HCT116 (cell line): ENCODE results near the gene IFNLR1. TPM values are rescaled to one million over a fixed set of nuclear protein-coding genes. Genes with fewer than 3 reads are reported as not detected.

Experiments
- ATAC-seq: fragments of 200-7000 bp; cut with Tn5 transposase; 2 replicates; pipeline ENCODE4 v1.9.1; 2020; ENCODE audit warnings: mild to moderate bottlenecking, moderate library complexity
- BruUV-seq: library from RNA; stranded (reverse); fragments of 400-500 nt; replicated peaks from 2 replicates; lab custom pipeline; 2021; lab: Mats Ljungman, UMichigan
- CTCF ChIA-PET: fragments of 300-600 bp; sonication (Branson Sonifier 250); formaldehyde crosslinking; loops from one replicate; lab custom pipeline; 2021; ENCODE audit warnings: antibody characterized with exemption; lab: Charles Lee
- POLR2A ChIA-PET: fragments of 300-600, 350-600 bp; sonication (Branson Sonifier 250); formaldehyde crosslinking; loops from one replicate; lab custom pipeline; 2021; ENCODE audit warnings: antibody characterized with exemption; lab: Charles Lee
- RAD21 ChIA-PET, 2 experiments: fragments of 300-600 bp; sonication (Branson Sonifier 250); formaldehyde crosslinking; loops; one replicate each; lab custom pipeline; 2023; ENCODE audit warnings: low total read pairs in 2 of 2; ENCODE audit not compliant: uncharacterized antibody in 2 of 2, unreplicated experiment in 2 of 2, low non-redundant PET in 1 of 2; lab: Charles Lee
- DNase-seq: peaks from one replicate; pipeline ENCODE4 v3.0.0-alpha.2; 2010; ENCODE audit warnings: low read depth, low spot score
- H2AFZ ChIP-seq: fragments of 200-600 bp; shearing (Covaris generic), sonication (generic); 2 replicates; pipeline ENCODE4 v1.6.1; 2017; ENCODE audit warnings: low read depth, mixed run types, mixed read lengths, antibody characterized with exemption, low read length; ENCODE audit not compliant: poor library complexity, severe bottlenecking
- H3K27ac ChIP-seq: 2 replicates; pipeline ENCODE4 v1.5.1; 2012; ENCODE audit warnings: low read depth, low read length
- H3K27me3 ChIP-seq: fragments of 200-600 bp; sonication (generic); 2 replicates; pipeline ENCODE4 v1.6.1; 2016; ENCODE audit warnings: mixed run types, low read length, mixed read lengths; ENCODE audit not compliant: insufficient read depth
- H3K36me3 ChIP-seq, 2 experiments: fragments of 200-500 bp in 1 of 2; fragments of 200-600 bp in 1 of 2; sonication (Bioruptor generic) in 1 of 2; sonication (generic) in 1 of 2; 2 replicates each; pipeline versions ENCODE4 v1.5.1 to v1.6.1; 2014 to 2016; ENCODE audit warnings: low read length in 2 of 2, inconsistent platforms in 1 of 2, mixed read lengths in 1 of 2, mixed run types in 1 of 2; ENCODE audit not compliant: insufficient read depth in 2 of 2, control insufficient read depth in 1 of 2
- H3K4me1 ChIP-seq, 2 experiments: fragments of 200-600 bp in 1 of 2; sonication (generic) in 1 of 2; 2 replicates each; pipeline versions ENCODE4 v1.5.1 to v1.6.1; 2012 to 2017; ENCODE audit warnings: low read length in 2 of 2, inconsistent platforms in 1 of 2, mild to moderate bottlenecking in 1 of 2, mixed read lengths in 1 of 2, mixed run types in 1 of 2, moderate library complexity in 1 of 2; ENCODE audit not compliant: insufficient read depth in 2 of 2, control insufficient read depth in 1 of 2
- H3K4me2 ChIP-seq: fragments of 200-600 bp; sonication (generic); 2 replicates; pipeline ENCODE4 v1.6.1; 2017; ENCODE audit warnings: mixed run types, low read length, mixed read lengths
- H3K4me3 ChIP-seq, 2 experiments: fragments of 200-600 bp in 1 of 2; sonication (generic) in 1 of 2; replicated peaks in 1 of 2; 2 replicates each; pipeline ENCODE4 v1.5.1; 2011 to 2016; ENCODE audit warnings: low read length in 2 of 2, control low read depth in 1 of 2, low read depth in 1 of 2, mild to moderate bottlenecking in 1 of 2, mixed read lengths in 1 of 2, mixed run types in 1 of 2
- H3K79me2 ChIP-seq: fragments of 200-600 bp; sonication (generic); 2 replicates; pipeline ENCODE4 v1.6.1; 2017; ENCODE audit warnings: mild to moderate bottlenecking, mixed run types, low read length, moderate library complexity, mixed read lengths; ENCODE audit not compliant: insufficient read depth
- H3K9ac ChIP-seq: fragments of 200-600 bp; sonication (generic); 2 replicates; pipeline ENCODE4 v1.6.1; 2016; ENCODE audit warnings: low read length, mixed read lengths
- H3K9me2 ChIP-seq: fragments of 200-600 bp; sonication (generic), shearing (Covaris generic); 2 replicates; pipeline ENCODE4 v1.6.1; 2017; ENCODE audit warnings: mixed run types, mild to moderate bottlenecking, moderate library complexity; ENCODE audit not compliant: insufficient read depth
- H3K9me3 ChIP-seq, 2 experiments: fragments of 200-500 bp in 1 of 2; fragments of 200-600 bp in 1 of 2; sonication (Bioruptor generic) in 1 of 2; sonication (generic) in 1 of 2; 2 replicates each; pipeline ENCODE4 v1.6.1; 2014 to 2017; ENCODE audit warnings: low read length in 2 of 2, mixed read lengths in 2 of 2, inconsistent platforms in 1 of 2, low read depth in 1 of 2, mild to moderate bottlenecking in 1 of 2, mixed run types in 1 of 2, moderate library complexity in 1 of 2; ENCODE audit not compliant: control insufficient read depth in 1 of 2, insufficient read depth in 1 of 2
- H4K20me1 ChIP-seq: fragments of 200-600 bp; sonication (generic), shearing (Covaris generic); 2 replicates; pipeline ENCODE4 v1.6.1; 2017; ENCODE audit warnings: mixed run types, mild to moderate bottlenecking, moderate library complexity; ENCODE audit not compliant: insufficient read depth
- CBX3 ChIP-seq: IDR thresholded peaks from 2 replicates; pipeline ENCODE4 v1.6.1; 2012; ENCODE audit warnings: low read depth
- CEBPB ChIP-seq: IDR thresholded peaks from 2 replicates; pipeline ENCODE4 v1.6.1; 2012; ENCODE audit warnings: low read depth
- EGR1 ChIP-seq: IDR thresholded peaks from 2 replicates; pipeline ENCODE4 v1.6.1; 2012; ENCODE audit warnings: low read depth
- ELF1 ChIP-seq: IDR thresholded peaks from 2 replicates; pipeline ENCODE4 v1.6.1; 2012; ENCODE audit warnings: low read depth, borderline replicate concordance
- EZH2 ChIP-seq: fragments of 200-600 bp; sonication (generic); IDR thresholded peaks from 2 replicates; pipeline ENCODE4 v1.6.1; 2017; ENCODE audit warnings: antibody characterized with exemption, mixed run types
- SP1 ChIP-seq: IDR thresholded peaks from 2 replicates; pipeline ENCODE4 v1.6.1; 2012; ENCODE audit warnings: low read depth
- intact Hi-C: fragments of 100-400 bp; cut with micrococcal nuclease; formaldehyde crosslinking; loops from 2 replicates; pipeline ENCODE4 v1.10.0; 2022
- total RNA-seq: library from RNA; stranded (reverse); gene quantifications from one replicate; pipeline ENCODE4 v1.2.1, GENCODE V29; 2021; ENCODE audit not compliant: unreplicated experiment
- TF ChIP-seq, protein P1 (sequence below): IDR thresholded peaks from 2 replicates; pipeline ENCODE4 v1.6.1; 2011; ENCODE audit warnings: mild to moderate bottlenecking, low read length, moderate library complexity; ENCODE audit not compliant: insufficient replicate concordance; ENCODE audit errors: extremely low read depth
- TF ChIP-seq, protein P2 (sequence below): IDR thresholded peaks from 2 replicates; pipeline ENCODE4 v1.6.1; 2012; ENCODE audit warnings: low read depth
- TF ChIP-seq, protein P3 (sequence below): IDR thresholded peaks from 2 replicates; pipeline ENCODE4 v1.6.1; 2012

IFNLR1 gene
- total RNA-seq, 1 experiment from 2014 or later: 7.6 TPM

GRCh38 chr1:24195874-24196273 is 8.8 kb upstream of the IFNLR1 start:
- Histone ChIP-seq H3K4me1 (peaks cover 9 to 25% of the 10 kb centered on the region in 2 experiments; a peak in 3 of 4 replicates), H3K27ac (no peak overlapping the region), H3K9me2 (no peaks in the 10 kb centered on the region), H3K27me3 (no peaks in the 10 kb centered on the region), H3K9ac (no peak overlapping the region), H3K36me3 (no peaks in the 10 kb centered on the region), H2AFZ (no peak overlapping the region), H3K9me3 (no peaks in the 10 kb centered on the region), H4K20me1 (no peaks in the 10 kb centered on the region), H3K79me2 (no peaks in the 10 kb centered on the region), H3K4me2 (no peak overlapping the region), H3K4me3 (no peak overlapping the region)
- TF ChIP-seq, protein P1, sequence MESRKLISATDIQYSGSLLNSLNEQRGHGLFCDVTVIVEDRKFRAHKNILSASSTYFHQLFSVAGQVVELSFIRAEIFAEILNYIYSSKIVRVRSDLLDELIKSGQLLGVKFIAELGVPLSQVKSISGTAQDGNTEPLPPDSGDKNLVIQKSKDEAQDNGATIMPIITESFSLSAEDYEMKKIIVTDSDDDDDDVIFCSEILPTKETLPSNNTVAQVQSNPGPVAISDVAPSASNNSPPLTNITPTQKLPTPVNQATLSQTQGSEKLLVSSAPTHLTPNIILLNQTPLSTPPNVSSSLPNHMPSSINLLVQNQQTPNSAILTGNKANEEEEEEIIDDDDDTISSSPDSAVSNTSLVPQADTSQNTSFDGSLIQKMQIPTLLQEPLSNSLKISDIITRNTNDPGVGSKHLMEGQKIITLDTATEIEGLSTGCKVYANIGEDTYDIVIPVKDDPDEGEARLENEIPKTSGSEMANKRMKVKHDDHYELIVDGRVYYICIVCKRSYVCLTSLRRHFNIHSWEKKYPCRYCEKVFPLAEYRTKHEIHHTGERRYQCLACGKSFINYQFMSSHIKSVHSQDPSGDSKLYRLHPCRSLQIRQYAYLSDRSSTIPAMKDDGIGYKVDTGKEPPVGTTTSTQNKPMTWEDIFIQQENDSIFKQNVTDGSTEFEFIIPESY: no peak
- TF ChIP-seq SP1: no peak
- no peak for TF ChIP-seq CEBPB
- TF ChIP-seq EGR1: no peak
- TF ChIP-seq, protein P2, sequence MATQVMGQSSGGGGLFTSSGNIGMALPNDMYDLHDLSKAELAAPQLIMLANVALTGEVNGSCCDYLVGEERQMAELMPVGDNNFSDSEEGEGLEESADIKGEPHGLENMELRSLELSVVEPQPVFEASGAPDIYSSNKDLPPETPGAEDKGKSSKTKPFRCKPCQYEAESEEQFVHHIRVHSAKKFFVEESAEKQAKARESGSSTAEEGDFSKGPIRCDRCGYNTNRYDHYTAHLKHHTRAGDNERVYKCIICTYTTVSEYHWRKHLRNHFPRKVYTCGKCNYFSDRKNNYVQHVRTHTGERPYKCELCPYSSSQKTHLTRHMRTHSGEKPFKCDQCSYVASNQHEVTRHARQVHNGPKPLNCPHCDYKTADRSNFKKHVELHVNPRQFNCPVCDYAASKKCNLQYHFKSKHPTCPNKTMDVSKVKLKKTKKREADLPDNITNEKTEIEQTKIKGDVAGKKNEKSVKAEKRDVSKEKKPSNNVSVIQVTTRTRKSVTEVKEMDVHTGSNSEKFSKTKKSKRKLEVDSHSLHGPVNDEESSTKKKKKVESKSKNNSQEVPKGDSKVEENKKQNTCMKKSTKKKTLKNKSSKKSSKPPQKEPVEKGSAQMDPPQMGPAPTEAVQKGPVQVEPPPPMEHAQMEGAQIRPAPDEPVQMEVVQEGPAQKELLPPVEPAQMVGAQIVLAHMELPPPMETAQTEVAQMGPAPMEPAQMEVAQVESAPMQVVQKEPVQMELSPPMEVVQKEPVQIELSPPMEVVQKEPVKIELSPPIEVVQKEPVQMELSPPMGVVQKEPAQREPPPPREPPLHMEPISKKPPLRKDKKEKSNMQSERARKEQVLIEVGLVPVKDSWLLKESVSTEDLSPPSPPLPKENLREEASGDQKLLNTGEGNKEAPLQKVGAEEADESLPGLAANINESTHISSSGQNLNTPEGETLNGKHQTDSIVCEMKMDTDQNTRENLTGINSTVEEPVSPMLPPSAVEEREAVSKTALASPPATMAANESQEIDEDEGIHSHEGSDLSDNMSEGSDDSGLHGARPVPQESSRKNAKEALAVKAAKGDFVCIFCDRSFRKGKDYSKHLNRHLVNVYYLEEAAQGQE: no peak
- no peak for TF ChIP-seq EZH2
- TF ChIP-seq ELF1: no peak
- TF ChIP-seq, protein P3, sequence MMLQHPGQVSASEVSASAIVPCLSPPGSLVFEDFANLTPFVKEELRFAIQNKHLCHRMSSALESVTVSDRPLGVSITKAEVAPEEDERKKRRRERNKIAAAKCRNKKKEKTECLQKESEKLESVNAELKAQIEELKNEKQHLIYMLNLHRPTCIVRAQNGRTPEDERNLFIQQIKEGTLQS: no peak
- TF ChIP-seq CBX3: no peak
- POLR2A ChIA-PET: no interaction called here
- CTCF ChIA-PET: interaction anchor here (7.4 kb wide), 1 partner anchor 197 kb away, joined by 457 read pairs; no protein-coding TSS in a partner anchor
- intact Hi-C loops: loop anchor here (5.0 kb wide), 1 partner anchor 44 kb away; no protein-coding TSS in a partner anchor
- RAD21 ChIA-PET: interaction anchor here in 1 of 2 experiments (0.6 kb wide), 1 partner anchor 186 kb away, joined by 3 read pairs; no protein-coding TSS in a partner anchor
- ATAC-seq: no peak
- BruUV-seq: no TSS peak
- no peak for DNase-seq
